HEK293 (cell line): ENCODE data around the gene LAMTOR4.

Source experiments
- CTCF ChIA-PET: fragments of 350-600 bp; formaldehyde crosslinking; extraction: SDS; loops from one replicate; lab custom pipeline; 2021; ENCODE audit warnings: antibody characterized with exemption; lab: Yijun Ruan, JAX
- POLR2A ChIA-PET: fragments of 300-600 bp; formaldehyde crosslinking; extraction: SDS; loops from one replicate; lab custom pipeline; 2020; ENCODE audit warnings: antibody characterized with exemption, inconsistent platforms; lab: Yijun Ruan, JAX
- H3K27ac ChIP-seq: fragments of 200-500 bp; sonication (Bioruptor generic); 2 replicates; pipeline ENCODE4 v1.5.1; 2014; ENCODE audit warnings: low read depth, low read length, control low read depth, inconsistent platforms; ENCODE audit errors: extremely low read depth
- H3K36me3 ChIP-seq, 2 experiments: fragments of 200-500 bp in 1 of 2; sonication (Bioruptor generic) in 1 of 2; 1 replicate in 1 of 2; 2 replicates in 1 of 2; pipeline ENCODE4 v1.5.1; 2014 to 2017; ENCODE audit warnings: inconsistent platforms in 2 of 2, low read length in 2 of 2; ENCODE audit not compliant: control insufficient read depth in 2 of 2, insufficient read depth in 1 of 2
- H3K4me1 ChIP-seq: fragments of 200-500 bp; sonication (Bioruptor generic); 2 replicates; pipeline ENCODE4 v1.5.1; 2014; ENCODE audit warnings: mild to moderate bottlenecking, low read length, inconsistent platforms; ENCODE audit not compliant: control insufficient read depth, insufficient read depth
- H3K4me3 ChIP-seq: 2 replicates; pipeline ENCODE4 v1.5.1; 2011; ENCODE audit warnings: low read depth, mild to moderate bottlenecking, control low read depth, low read length, moderate library complexity
- H3K9me3 ChIP-seq: fragments of 200-500 bp; sonication (Bioruptor generic); 2 replicates; pipeline ENCODE4 v1.5.1; 2014; ENCODE audit warnings: low read depth, low read length, inconsistent platforms; ENCODE audit not compliant: control insufficient read depth, insufficient read depth
- EGR2 ChIP-seq: fragments of 450-650 bp; formaldehyde crosslinking; IDR thresholded peaks from 2 replicates; pipeline ENCODE4 v1.5.1; 2016; ENCODE audit warnings: low read depth, missing biosample characterization, missing genetic modification characterization
- KLF7 ChIP-seq: fragments of 450-650 bp; formaldehyde crosslinking; IDR thresholded peaks from 2 replicates; pipeline ENCODE4 v1.5.1; 2016; ENCODE audit warnings: missing biosample characterization, missing genetic modification characterization, borderline replicate concordance
- PRDM1 ChIP-seq: fragments of 450-650 bp; formaldehyde crosslinking; IDR thresholded peaks from 2 replicates; pipeline ENCODE4; 2016; ENCODE audit warnings: missing biosample characterization, missing genetic modification characterization
- SCRT1 ChIP-seq: fragments of 450-650 bp; formaldehyde crosslinking; IDR thresholded peaks from 2 replicates; pipeline ENCODE4 v1.5.1; 2016; ENCODE audit warnings: missing biosample characterization, missing genetic modification characterization, borderline replicate concordance
- WT1 ChIP-seq: fragments of 450-650 bp; formaldehyde crosslinking; IDR thresholded peaks from 2 replicates; pipeline ENCODE4 v1.5.1; 2016; ENCODE audit warnings: missing biosample characterization, missing genetic modification characterization
- ZEB2 ChIP-seq: fragments of 450-650 bp; formaldehyde crosslinking; IDR thresholded peaks from 2 replicates; pipeline ENCODE4 v1.5.1; 2016; ENCODE audit warnings: missing biosample characterization, missing genetic modification characterization
- ZFP3 ChIP-seq: fragments of 450-650 bp; formaldehyde crosslinking; IDR thresholded peaks from 2 replicates; pipeline ENCODE4 v1.5.1; 2016; ENCODE audit warnings: low read depth, missing biosample characterization, missing genetic modification characterization
- ZFP37 ChIP-seq: fragments of 450-650 bp; formaldehyde crosslinking; IDR thresholded peaks from 2 replicates; pipeline ENCODE4 v1.5.1; 2016; ENCODE audit warnings: missing biosample characterization, missing genetic modification characterization
- ZIC2 ChIP-seq: fragments of 450-650 bp; formaldehyde crosslinking; IDR thresholded peaks from 2 replicates; pipeline ENCODE4 v1.5.1; 2016; ENCODE audit warnings: missing biosample characterization, missing genetic modification characterization
- ZNF423 ChIP-seq: fragments of 450-650 bp; formaldehyde crosslinking; IDR thresholded peaks from 2 replicates; pipeline ENCODE4 v1.5.1; 2016; ENCODE audit warnings: missing biosample characterization, missing genetic modification characterization
- ZNF501 ChIP-seq: fragments of 450-650 bp; formaldehyde crosslinking; IDR thresholded peaks from 2 replicates; pipeline ENCODE4 v1.5.1; 2016; ENCODE audit warnings: missing biosample characterization, missing genetic modification characterization
- ZNF660 ChIP-seq: fragments of 450-650 bp; IDR thresholded peaks from 2 replicates; pipeline ENCODE4 v1.5.1; 2018; ENCODE audit warnings: missing biosample characterization, mild to moderate bottlenecking, missing genetic modification characterization
- ZNF670 ChIP-seq: fragments of 450-650 bp; formaldehyde crosslinking; IDR thresholded peaks from 2 replicates; pipeline ENCODE4 v1.5.1; 2016; ENCODE audit warnings: missing biosample characterization, missing genetic modification characterization, low read depth
- ZNF747 ChIP-seq: fragments of 450-650 bp; formaldehyde crosslinking; IDR thresholded peaks from 2 replicates; pipeline ENCODE4 v1.5.1; 2016; ENCODE audit warnings: missing biosample characterization, missing genetic modification characterization
- ZNF785 ChIP-seq: fragments of 450-650 bp; formaldehyde crosslinking; IDR thresholded peaks from 2 replicates; pipeline ENCODE4 v1.5.1; 2016; ENCODE audit warnings: missing biosample characterization, missing genetic modification characterization
- TF ChIP-seq, protein P1 (sequence below): fragments of 450-650 bp; formaldehyde crosslinking; IDR thresholded peaks from 2 replicates; pipeline ENCODE4 v1.5.1; 2016; ENCODE audit warnings: missing biosample characterization, missing genetic modification characterization
- TF ChIP-seq, protein P2 (sequence below): fragments of 450-650 bp; formaldehyde crosslinking; IDR thresholded peaks from 2 replicates; pipeline ENCODE4 v1.5.1; 2016; ENCODE audit warnings: missing biosample characterization, missing genetic modification characterization
- TF ChIP-seq, protein P3 (sequence below): fragments of 450-650 bp; formaldehyde crosslinking; IDR thresholded peaks from 2 replicates; pipeline ENCODE4 v1.5.1; 2017; ENCODE audit warnings: missing biosample characterization, missing genetic modification characterization
- TF ChIP-seq, protein P4 (sequence below): fragments of 450-650 bp; formaldehyde crosslinking; IDR thresholded peaks from 2 replicates; pipeline ENCODE4 v1.5.1; 2016; ENCODE audit warnings: missing biosample characterization, missing genetic modification characterization
- TF ChIP-seq, protein P5 (sequence below): IDR thresholded peaks from 2 replicates; pipeline ENCODE4 v1.6.1; 2011; ENCODE audit warnings: mild to moderate bottlenecking, low read depth, low read length, borderline replicate concordance
- TF ChIP-seq, protein P6 (sequence below): fragments of 450-650 bp; formaldehyde crosslinking; IDR thresholded peaks from 2 replicates; pipeline ENCODE4 v1.5.1; 2016; ENCODE audit warnings: missing biosample characterization, missing genetic modification characterization
- TF ChIP-seq, protein P7 (sequence below): fragments of 450-650 bp; IDR thresholded peaks from 2 replicates; pipeline ENCODE4 v1.5.1; 2018; ENCODE audit warnings: missing biosample characterization, missing genetic modification characterization

The LAMTOR4 gene

DNA sequence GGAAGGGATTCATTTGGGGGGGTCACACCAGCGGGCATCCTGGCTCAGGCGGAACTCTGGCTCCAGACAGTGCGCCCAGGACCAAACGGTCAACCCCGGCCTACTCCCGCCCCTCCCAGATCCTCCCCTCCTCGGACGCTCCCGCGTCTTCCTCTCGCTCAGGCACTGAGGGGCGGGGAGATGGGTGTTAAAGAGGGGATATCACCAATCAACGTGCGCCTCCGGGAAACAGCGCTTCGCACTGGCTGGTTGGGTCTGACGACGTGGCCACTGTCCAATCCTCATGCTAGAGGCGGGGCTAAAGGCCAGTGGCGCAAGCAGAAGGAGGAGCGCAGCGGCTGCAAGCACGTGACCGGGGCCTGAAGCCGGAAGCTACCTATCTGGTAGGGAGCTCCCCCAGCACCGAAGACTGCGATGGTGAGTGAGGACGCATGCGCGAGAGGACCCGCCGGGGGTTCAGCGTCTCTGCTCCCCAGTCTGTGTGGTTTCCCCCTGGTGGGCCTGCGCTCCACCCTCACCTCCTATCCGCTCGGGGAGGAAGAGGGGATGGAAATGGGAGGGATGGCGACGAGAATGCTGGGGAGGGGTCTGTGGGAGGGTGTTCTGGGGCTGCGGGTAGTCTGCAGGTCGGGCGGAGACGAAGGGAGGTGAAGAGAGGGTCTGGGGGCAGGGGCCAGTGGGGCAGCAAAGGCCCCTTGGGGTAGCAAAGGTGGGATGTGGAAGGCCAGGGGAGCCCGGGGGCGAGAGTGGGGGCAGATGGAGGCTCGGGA is at the start of gene LAMTOR4:
Gene LAMTOR4, plus strand, starts transcription at position 360 of the 770 bp plus-strand sequence. Its CDS starts 55 bp downstream, at position 415.
- CTCF ChIA-PET: interaction anchor here (1.0 kb wide), 1 partner anchor 16 kb away, joined by 7 read pairs; no protein-coding TSS in a partner anchor
- POLR2A ChIA-PET: interaction anchor here (0.6 to 3.5 kb wide), 26 partner anchors 8 to 281 kb away, joined by 3 to 38 read pairs (median 6); partner anchors contain the start of genes AP4M1, GAL3ST4, GPC2 and MBLAC1
- no peaks in the 10 kb centered on the region for H3K9me3 ChIP-seq
- peak within 1 kb of the TSS; percentile 68 for H3K27ac ChIP-seq
- H3K4me3 ChIP-seq: peak within 1 kb of the TSS; percentile 74
- peaks cover 10% of the 10 kb centered on the region for H3K4me1 ChIP-seq
- H3K36me3 ChIP-seq: peaks cover 15 to 23% of the 10 kb centered on the region in 2 experiments; a peak in 2 of 3 replicates
- TF ChIP-seq ZFP3 (no peak), ZNF423 (no peak), ZFP37 (no peak), ZNF501 (tag by site-specific recombination) (peak; percentile 93), EGR2 (tag by site-specific recombination) (peak; percentile 60; the same call in 1 of the 2 replicates), ZIC2 (tag by site-specific recombination) (peak; percentile 82), ZNF785 (no peak), KLF7 (tag by site-specific recombination) (peak; percentile 30; the same call in 1 of the 2 replicates), ZNF670 (tag by site-specific recombination) (no peak), PRDM1 (tag by site-specific recombination) (no peak), ZNF660 (tag by site-specific recombination) (peak; percentile 20; the same call in 1 of the 2 replicates), ZEB2 (peak; percentile 34; the same call in 1 of the 2 replicates), SCRT1 (tag by site-specific recombination) (no peak), WT1 (tag by site-specific recombination) (peak; percentile 76), ZNF747 (tag by site-specific recombination) (no peak)
- TF ChIP-seq, protein P1, sequence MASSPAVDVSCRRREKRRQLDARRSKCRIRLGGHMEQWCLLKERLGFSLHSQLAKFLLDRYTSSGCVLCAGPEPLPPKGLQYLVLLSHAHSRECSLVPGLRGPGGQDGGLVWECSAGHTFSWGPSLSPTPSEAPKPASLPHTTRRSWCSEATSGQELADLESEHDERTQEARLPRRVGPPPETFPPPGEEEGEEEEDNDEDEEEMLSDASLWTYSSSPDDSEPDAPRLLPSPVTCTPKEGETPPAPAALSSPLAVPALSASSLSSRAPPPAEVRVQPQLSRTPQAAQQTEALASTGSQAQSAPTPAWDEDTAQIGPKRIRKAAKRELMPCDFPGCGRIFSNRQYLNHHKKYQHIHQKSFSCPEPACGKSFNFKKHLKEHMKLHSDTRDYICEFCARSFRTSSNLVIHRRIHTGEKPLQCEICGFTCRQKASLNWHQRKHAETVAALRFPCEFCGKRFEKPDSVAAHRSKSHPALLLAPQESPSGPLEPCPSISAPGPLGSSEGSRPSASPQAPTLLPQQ: no peak
- TF ChIP-seq, protein P2, sequence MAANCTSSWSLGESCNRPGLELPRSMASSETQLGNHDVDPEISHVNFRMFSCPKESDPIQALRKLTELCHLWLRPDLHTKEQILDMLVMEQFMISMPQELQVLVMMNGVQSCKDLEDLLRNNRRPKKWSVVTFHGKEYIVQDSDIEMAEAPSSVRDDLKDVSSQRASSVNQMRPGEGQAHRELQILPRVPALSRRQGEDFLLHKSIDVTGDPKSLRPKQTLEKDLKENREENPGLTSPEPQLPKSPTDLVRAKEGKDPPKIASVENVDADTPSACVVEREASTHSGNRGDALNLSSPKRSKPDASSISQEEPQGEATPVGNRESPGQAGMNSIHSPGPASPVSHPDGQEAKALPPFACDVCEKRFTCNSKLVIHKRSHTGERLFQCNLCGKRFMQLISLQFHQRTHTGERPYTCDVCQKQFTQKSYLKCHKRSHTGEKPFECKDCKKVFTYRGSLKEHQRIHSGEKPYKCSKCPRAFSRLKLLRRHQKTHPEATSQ: peak; percentile 54; the same call in 1 of the 2 replicates
- TF ChIP-seq, protein P3, sequence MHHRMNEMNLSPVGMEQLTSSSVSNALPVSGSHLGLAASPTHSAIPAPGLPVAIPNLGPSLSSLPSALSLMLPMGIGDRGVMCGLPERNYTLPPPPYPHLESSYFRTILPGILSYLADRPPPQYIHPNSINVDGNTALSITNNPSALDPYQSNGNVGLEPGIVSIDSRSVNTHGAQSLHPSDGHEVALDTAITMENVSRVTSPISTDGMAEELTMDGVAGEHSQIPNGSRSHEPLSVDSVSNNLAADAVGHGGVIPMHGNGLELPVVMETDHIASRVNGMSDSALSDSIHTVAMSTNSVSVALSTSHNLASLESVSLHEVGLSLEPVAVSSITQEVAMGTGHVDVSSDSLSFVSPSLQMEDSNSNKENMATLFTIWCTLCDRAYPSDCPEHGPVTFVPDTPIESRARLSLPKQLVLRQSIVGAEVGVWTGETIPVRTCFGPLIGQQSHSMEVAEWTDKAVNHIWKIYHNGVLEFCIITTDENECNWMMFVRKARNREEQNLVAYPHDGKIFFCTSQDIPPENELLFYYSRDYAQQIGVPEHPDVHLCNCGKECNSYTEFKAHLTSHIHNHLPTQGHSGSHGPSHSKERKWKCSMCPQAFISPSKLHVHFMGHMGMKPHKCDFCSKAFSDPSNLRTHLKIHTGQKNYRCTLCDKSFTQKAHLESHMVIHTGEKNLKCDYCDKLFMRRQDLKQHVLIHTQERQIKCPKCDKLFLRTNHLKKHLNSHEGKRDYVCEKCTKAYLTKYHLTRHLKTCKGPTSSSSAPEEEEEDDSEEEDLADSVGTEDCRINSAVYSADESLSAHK (tag by site-specific recombination): 0 out of 2 replicates have a peak, but pooled peaks have one; percentile 10
- TF ChIP-seq, protein P4, sequence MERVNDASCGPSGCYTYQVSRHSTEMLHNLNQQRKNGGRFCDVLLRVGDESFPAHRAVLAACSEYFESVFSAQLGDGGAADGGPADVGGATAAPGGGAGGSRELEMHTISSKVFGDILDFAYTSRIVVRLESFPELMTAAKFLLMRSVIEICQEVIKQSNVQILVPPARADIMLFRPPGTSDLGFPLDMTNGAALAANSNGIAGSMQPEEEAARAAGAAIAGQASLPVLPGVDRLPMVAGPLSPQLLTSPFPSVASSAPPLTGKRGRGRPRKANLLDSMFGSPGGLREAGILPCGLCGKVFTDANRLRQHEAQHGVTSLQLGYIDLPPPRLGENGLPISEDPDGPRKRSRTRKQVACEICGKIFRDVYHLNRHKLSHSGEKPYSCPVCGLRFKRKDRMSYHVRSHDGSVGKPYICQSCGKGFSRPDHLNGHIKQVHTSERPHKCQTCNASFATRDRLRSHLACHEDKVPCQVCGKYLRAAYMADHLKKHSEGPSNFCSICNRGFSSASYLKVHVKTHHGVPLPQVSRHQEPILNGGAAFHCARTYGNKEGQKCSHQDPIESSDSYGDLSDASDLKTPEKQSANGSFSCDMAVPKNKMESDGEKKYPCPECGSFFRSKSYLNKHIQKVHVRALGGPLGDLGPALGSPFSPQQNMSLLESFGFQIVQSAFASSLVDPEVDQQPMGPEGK (tag by site-specific recombination): peak; percentile 99
- TF ChIP-seq, protein P5, sequence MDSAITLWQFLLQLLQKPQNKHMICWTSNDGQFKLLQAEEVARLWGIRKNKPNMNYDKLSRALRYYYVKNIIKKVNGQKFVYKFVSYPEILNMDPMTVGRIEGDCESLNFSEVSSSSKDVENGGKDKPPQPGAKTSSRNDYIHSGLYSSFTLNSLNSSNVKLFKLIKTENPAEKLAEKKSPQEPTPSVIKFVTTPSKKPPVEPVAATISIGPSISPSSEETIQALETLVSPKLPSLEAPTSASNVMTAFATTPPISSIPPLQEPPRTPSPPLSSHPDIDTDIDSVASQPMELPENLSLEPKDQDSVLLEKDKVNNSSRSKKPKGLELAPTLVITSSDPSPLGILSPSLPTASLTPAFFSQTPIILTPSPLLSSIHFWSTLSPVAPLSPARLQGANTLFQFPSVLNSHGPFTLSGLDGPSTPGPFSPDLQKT: no peak
- TF ChIP-seq, protein P6, sequence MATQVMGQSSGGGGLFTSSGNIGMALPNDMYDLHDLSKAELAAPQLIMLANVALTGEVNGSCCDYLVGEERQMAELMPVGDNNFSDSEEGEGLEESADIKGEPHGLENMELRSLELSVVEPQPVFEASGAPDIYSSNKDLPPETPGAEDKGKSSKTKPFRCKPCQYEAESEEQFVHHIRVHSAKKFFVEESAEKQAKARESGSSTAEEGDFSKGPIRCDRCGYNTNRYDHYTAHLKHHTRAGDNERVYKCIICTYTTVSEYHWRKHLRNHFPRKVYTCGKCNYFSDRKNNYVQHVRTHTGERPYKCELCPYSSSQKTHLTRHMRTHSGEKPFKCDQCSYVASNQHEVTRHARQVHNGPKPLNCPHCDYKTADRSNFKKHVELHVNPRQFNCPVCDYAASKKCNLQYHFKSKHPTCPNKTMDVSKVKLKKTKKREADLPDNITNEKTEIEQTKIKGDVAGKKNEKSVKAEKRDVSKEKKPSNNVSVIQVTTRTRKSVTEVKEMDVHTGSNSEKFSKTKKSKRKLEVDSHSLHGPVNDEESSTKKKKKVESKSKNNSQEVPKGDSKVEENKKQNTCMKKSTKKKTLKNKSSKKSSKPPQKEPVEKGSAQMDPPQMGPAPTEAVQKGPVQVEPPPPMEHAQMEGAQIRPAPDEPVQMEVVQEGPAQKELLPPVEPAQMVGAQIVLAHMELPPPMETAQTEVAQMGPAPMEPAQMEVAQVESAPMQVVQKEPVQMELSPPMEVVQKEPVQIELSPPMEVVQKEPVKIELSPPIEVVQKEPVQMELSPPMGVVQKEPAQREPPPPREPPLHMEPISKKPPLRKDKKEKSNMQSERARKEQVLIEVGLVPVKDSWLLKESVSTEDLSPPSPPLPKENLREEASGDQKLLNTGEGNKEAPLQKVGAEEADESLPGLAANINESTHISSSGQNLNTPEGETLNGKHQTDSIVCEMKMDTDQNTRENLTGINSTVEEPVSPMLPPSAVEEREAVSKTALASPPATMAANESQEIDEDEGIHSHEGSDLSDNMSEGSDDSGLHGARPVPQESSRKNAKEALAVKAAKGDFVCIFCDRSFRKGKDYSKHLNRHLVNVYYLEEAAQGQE (tag by site-specific recombination): peak; percentile 37; the same call in 1 of the 2 replicates
- TF ChIP-seq, protein P7, sequence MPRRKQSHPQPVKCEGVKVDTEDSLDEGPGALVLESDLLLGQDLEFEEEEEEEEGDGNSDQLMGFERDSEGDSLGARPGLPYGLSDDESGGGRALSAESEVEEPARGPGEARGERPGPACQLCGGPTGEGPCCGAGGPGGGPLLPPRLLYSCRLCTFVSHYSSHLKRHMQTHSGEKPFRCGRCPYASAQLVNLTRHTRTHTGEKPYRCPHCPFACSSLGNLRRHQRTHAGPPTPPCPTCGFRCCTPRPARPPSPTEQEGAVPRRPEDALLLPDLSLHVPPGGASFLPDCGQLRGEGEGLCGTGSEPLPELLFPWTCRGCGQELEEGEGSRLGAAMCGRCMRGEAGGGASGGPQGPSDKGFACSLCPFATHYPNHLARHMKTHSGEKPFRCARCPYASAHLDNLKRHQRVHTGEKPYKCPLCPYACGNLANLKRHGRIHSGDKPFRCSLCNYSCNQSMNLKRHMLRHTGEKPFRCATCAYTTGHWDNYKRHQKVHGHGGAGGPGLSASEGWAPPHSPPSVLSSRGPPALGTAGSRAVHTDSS: peak; percentile 77
